Memory B cell (primary cell): Measurements from ENCODE around the gene ZNF468.

Experiments used
- ATAC-seq: fragments of 150-1000 bp; cut with Tn5 transposase; 2 replicates; pipeline ENCODE4 v1.10.0; 2021; ENCODE audit warnings: low read depth, mild to moderate bottlenecking, moderate library complexity
- DNase-seq, 2 donors: peaks; one replicate each; pipeline ENCODE4 v3.0.0; 2022; ENCODE audit warnings: low spot score in 2 of 2
- H3K27ac Mint-ChIP-seq: one replicate; pipeline ENCODE4 v1.8.0; 2022; ENCODE audit warnings: mild to moderate bottlenecking, moderate library complexity, mixed read lengths
- H3K27me3 Mint-ChIP-seq: one replicate; pipeline ENCODE4 v1.8.0; 2022; ENCODE audit warnings: mixed read lengths
- H3K36me3 Mint-ChIP-seq: one replicate; pipeline ENCODE4 v1.8.0; 2022; ENCODE audit warnings: mild to moderate bottlenecking, mixed read lengths
- H3K4me1 Mint-ChIP-seq: one replicate; pipeline ENCODE4 v1.8.0; 2022; ENCODE audit warnings: mixed read lengths
- H3K4me3 Mint-ChIP-seq: one replicate; pipeline ENCODE4 v1.8.0; 2022; ENCODE audit warnings: mild to moderate bottlenecking, moderate library complexity, mixed read lengths
- H3K9me3 Mint-ChIP-seq: one replicate; pipeline ENCODE4 v1.8.0; 2022; ENCODE audit warnings: mixed read lengths

ZNF468 gene

DNA sequence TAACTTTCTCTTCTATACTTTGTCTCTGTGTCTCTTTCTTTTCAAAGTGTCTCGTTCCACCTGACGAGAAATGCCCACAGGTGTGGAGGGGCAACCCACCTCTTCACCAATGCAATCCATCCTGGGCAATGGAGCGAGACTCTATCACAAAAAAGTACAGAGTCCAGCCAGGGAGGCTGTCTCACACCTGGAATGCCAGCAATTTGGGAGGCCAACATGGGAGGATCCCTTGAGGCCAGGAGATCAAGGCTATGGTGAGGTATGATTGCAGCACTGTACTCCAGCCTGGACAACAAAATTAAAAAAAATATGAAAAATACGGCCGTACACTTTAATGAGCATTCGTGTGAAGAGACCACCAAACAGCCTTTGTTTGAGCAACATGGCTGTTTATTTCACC, 68.0 kb downstream of the ZNF468 start:
- Mint-ChIP-seq H3K36me3 (peaks cover 4% of the 10 kb centered on the region), H3K27me3 (no peaks in the 10 kb centered on the region), H3K9me3 (peaks cover 2% of the 10 kb centered on the region), H3K4me3 (no peak overlapping the region), H3K4me1 (peaks cover 17% of the 10 kb centered on the region), H3K27ac (no peak overlapping the region)
- ATAC-seq (no peak), DNase-seq (no peak)
